ENCODE data around the gene ADGRF5.
"Not testable (repeated sequence)": the region's sequence is repeated elsewhere in the genome, so short reads cannot be mapped to it uniquely, and the experiment has no call there.

Gene ADGRF5

GRCh38 chr6:46888031-46888430 is 33.7 kb downstream of the ADGRF5 start:
- DNase-seq, result no peak

GRCh38 chr6:46882645-46883044 is 39.1 kb downstream of the ADGRF5 start:
- no peak for DNase-seq

- DNase-seq, result no peak
Measured at GRCh38 chr6:46879003-46879402, 42.7 kb downstream of the ADGRF5 start.

GRCh38 chr6:46876126-46876525 is 45.6 kb downstream of the ADGRF5 start:
- no peak for DNase-seq

GRCh38 chr6:46867411-46867810 is 54.3 kb downstream of the ADGRF5 start:
- DNase-seq, result no peak

GRCh38 chr6:46865221-46865620 is 56.5 kb downstream of the ADGRF5 start:
- DNase-seq, result no peak

GRCh38 chr6:46863791-46864190 is 57.9 kb downstream of the ADGRF5 start:
- no peak for DNase-seq

- DNase-seq, result no peak
Measured at GRCh38 chr6:46862381-46862780, 59.4 kb downstream of the ADGRF5 start.

- DNase-seq, result not testable (repeated sequence)
Measured at GRCh38 chr6:46855966-46856365, 65.8 kb downstream of the ADGRF5 start.

- DNase-seq, result not testable (repeated sequence)
Measured at GRCh38 chr6:46851576-46851975, 70.2 kb downstream of the ADGRF5 start.

GRCh38 chr6:46850792-46851191 is 70.9 kb downstream of the ADGRF5 start:
- DNase-seq, result no peak

GRCh38 chr6:46849361-46849690 is 72.4 kb downstream of the ADGRF5 start:
- DNase-seq, result no peak

- peak; percentile 59 for DNase-seq
Measured at GRCh38 chr6:46848684-46849360, 72.9 kb downstream of the ADGRF5 start.

GRCh38 chr6:46845126-46845525 is 76.6 kb downstream of the ADGRF5 start:
- DNase-seq, result no peak

- not testable (repeated sequence) for DNase-seq
Measured at GRCh38 chr6:46842252-46842846, 79.4 kb downstream of the ADGRF5 start.

GRCh38 chr6:46838033-46838432 is 83.7 kb downstream of the ADGRF5 start:
- no peak for DNase-seq

- DNase-seq, result not testable (repeated sequence)
Measured at GRCh38 chr6:46834991-46835390, 86.7 kb downstream of the ADGRF5 start.

- not testable (repeated sequence) for DNase-seq
Measured at GRCh38 chr6:46834257-46834916, 87.4 kb downstream of the ADGRF5 start.

GRCh38 chr6:46832816-46833215 is 88.9 kb downstream of the ADGRF5 start:
- DNase-seq, result no peak

GRCh38 chr6:46828939-46829338 is 92.8 kb downstream of the ADGRF5 start:
- DNase-seq, result no peak

GRCh38 chr6:46821458-46821881 is 100.3 kb downstream of the ADGRF5 start:
- no peak for DNase-seq

- no peak for DNase-seq
Measured at GRCh38 chr6:46819561-46819960, 102.2 kb downstream of the ADGRF5 start.

- no peak for DNase-seq
Measured at GRCh38 chr6:46816626-46817025, 105.1 kb downstream of the ADGRF5 start.

- DNase-seq, result no peak
Measured at GRCh38 chr6:46815130-46815529, 106.6 kb downstream of the ADGRF5 start.

Data from stimulated activated CD4-positive, alpha-beta T cell treated with anti-CD3 and anti-CD28 coated beads, Interleukin-1b, Interleukin-23, amount 100 ng/mL, for 48 hours (primary cell).